Measurements from ENCODE around the gene STK25.

- no peak for TF ChIP-seq CTCF (conservative IDR thresholded peaks at IDR 0.05 in 1 of 2, IDR thresholded peaks at IDR 0.05 in 1 of 2; ENCODE audit: low read depth in 1 of 2, low read length in 2 of 2)
- TF ChIP-seq EZH2 (IDR thresholded peaks at IDR 0.05; ENCODE audit: low read length, missing control alignments): no peak
Measured at GRCh38 chr2:241473399-241473798, 35.0 kb downstream of the STK25 start.

All from fibroblast of lung (primary cell).